ENCODE measurements around the gene TFCP2L1.

The TFCP2L1 gene

GRCh38 chr2:121266543-121267106 lies 18.4 kb downstream of the TFCP2L1 start:
- no peak for DNase-seq (ENCODE audit: low read depth, low spot score)

GRCh38 chr2:121263996-121264715 lies 20.8 kb downstream of the TFCP2L1 start:
- no peak for DNase-seq (ENCODE audit: low read depth, low spot score)

- no peak for DNase-seq (ENCODE audit: low read depth, low spot score)
Observed at GRCh38 chr2:121260370-121261154, 24.4 kb downstream of the TFCP2L1 start.

- DNase-seq (ENCODE audit: low read depth, low spot score), result no peak
Observed at GRCh38 chr2:121258051-121258450, 27.0 kb downstream of the TFCP2L1 start.

- DNase-seq (ENCODE audit: low read depth, low spot score), result no peak
Observed at GRCh38 chr2:121257480-121257840, 27.5 kb downstream of the TFCP2L1 start.

GRCh38 chr2:121256720-121257479 lies 28.1 kb downstream of the TFCP2L1 start:
- no peak for DNase-seq (ENCODE audit: low read depth, low spot score)

GRCh38 chr2:121255358-121255757 lies 29.6 kb downstream of the TFCP2L1 start:
- DNase-seq (ENCODE audit: low read depth, low spot score), result no peak

- DNase-seq (ENCODE audit: low read depth, low spot score), result no peak
Observed at GRCh38 chr2:121254748-121255147, 30.3 kb downstream of the TFCP2L1 start.

GRCh38 chr2:121253674-121254240 lies 31.2 kb downstream of the TFCP2L1 start:
- DNase-seq (ENCODE audit: low read depth, low spot score), result no peak

GRCh38 chr2:121253021-121253673 lies 31.9 kb downstream of the TFCP2L1 start:
- DNase-seq (ENCODE audit: low read depth, low spot score), result no peak

- no peak for DNase-seq (ENCODE audit: low read depth, low spot score)
Observed at GRCh38 chr2:121251497-121251896, 33.5 kb downstream of the TFCP2L1 start.

GRCh38 chr2:121248766-121249343 lies 36.1 kb downstream of the TFCP2L1 start:
- DNase-seq (ENCODE audit: low read depth, low spot score), result no peak

GRCh38 chr2:121247971-121248370 lies 37.0 kb downstream of the TFCP2L1 start:
- no peak for DNase-seq (ENCODE audit: low read depth, low spot score)

GRCh38 chr2:121247534-121247933 lies 37.5 kb downstream of the TFCP2L1 start:
- no peak for DNase-seq (ENCODE audit: low read depth, low spot score)

GRCh38 chr2:121246704-121247255 lies 38.2 kb downstream of the TFCP2L1 start:
- DNase-seq (ENCODE audit: low read depth, low spot score), result no peak

- no peak for DNase-seq (ENCODE audit: low read depth, low spot score)
Observed at GRCh38 chr2:121245913-121246312, 39.1 kb downstream of the TFCP2L1 start.

GRCh38 chr2:121245120-121245820 lies 39.7 kb downstream of the TFCP2L1 start:
- no peak for DNase-seq (ENCODE audit: low read depth, low spot score)

- no peak for DNase-seq (ENCODE audit: low read depth, low spot score)
Observed at GRCh38 chr2:121244616-121245015, 40.4 kb downstream of the TFCP2L1 start.

- DNase-seq (ENCODE audit: low read depth, low spot score), result no peak
Observed at GRCh38 chr2:121243821-121244460, 41.1 kb downstream of the TFCP2L1 start.

All from smooth muscle cell of the brain vasculature (primary cell).